Glomerular endothelial cell (primary cell): ENCODE data around the gene SLC22A1. TPM values are rescaled to one million over a fixed set of nuclear protein-coding genes. Genes with fewer than 3 reads are reported as not detected.
"Not testable (repeated sequence)": the region's sequence is repeated elsewhere in the genome, so short reads cannot be mapped to it uniquely, and the experiment has no call there.

Source experiments
- DNase-seq: peaks from one replicate; pipeline ENCODE4 v3.0.0-alpha.2; 2011; ENCODE audit warnings: low read depth, low spot score; ENCODE audit errors: extremely low read depth
- total RNA-seq: library from RNA; depleted of rRNA; stranded (reverse); fragments of >200 nt; gene quantifications from 2 replicates; pipeline ENCODE4 v1.2.3, GENCODE V29; 2015

The SLC22A1 gene
- total RNA-seq, 1 donor from 2014 or later: not detected

DNA sequence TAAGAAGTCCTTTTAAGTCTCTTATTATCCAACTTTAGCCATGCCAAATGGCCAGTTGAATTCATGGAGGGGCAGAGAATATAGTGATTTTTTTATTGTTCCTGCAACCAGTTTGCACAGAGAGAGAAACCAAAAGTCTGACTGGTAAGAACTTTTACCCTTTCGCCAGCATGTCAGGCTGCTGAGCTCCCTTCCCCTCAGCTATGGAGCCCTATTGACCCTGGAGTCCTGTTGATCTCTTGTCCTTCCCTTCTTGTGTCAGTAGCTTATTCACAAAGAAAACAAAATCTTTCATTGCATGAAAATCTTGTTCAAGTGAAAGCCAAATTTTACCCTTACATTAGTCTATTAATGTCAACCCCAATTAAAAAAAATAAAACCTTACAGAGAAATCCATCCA, 1.5 kb upstream of the SLC22A1 start:
- DNase-seq: no peak

DNA sequence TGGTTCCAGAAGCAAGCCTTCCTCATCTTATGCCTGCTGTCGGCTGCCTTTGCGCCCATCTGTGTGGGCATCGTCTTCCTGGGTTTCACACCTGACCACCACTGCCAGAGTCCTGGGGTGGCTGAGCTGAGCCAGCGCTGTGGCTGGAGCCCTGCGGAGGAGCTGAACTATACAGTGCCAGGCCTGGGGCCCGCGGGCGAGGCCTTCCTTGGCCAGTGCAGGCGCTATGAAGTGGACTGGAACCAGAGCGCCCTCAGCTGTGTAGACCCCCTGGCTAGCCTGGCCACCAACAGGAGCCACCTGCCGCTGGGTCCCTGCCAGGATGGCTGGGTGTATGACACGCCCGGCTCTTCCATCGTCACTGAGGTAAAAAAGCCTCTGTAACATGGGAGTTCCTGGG, 366 bp downstream of the SLC22A1 start:
- DNase-seq: no peak

DNA sequence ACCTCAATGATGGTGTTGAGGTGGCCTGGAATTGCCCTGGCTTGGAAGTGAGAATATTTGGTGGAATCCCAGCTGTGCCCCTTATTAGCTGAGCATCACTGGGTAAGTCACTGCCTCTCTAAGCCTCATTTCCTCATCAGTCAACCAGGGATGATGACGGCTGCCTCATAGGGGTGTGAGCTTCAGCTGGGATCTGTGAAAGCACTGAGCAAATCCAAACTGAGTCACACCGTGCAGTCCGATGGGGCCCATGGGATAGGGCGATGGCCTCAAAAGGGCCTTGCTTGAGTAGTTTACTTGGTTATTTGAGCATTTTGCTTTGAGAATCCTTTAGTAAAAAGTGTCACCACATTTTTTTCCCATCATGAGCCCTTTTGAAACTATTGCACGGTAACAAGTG, 1.1 kb downstream of the SLC22A1 start:
- DNase-seq: no peak

DNA sequence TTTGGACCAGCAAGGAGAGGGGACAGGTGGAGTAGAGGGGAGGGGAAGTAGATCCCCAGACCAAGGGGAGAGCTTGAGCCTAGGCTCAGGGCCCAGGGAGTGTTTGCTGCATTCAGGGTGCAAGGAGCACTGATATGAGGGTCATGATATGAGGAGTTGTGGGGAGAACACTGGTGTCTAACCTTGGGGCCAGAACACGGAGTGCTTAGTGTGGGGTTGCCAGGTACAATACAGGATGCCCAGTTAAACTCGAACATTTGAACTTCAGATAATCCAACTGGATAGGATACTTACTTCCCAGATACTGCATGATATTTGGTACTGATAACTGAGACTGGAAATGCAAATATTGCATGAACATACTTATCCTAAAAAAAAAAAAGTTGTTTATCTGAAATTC, 2.4 kb downstream of the SLC22A1 start:
- no peak for DNase-seq

DNA sequence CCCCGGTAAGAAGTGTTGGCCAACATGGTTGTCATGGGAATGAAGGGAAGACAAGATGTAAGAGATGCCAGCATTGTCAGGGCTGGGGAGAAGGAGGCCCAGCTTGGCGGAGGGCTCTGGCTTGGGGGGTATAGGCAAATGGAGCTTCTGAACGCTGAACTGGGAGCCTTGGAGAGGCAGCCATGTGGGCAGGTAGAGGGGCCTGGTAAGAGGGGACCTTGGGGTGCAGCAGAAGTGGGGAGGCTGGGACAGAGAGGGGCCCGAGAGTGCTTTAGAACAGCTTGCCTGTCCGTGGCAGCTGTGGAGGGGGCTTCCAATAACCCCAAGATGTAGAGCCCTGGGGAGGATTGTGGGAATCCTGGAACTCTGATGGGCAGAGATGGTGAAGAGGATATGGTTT, 3.0 kb downstream of the SLC22A1 start:
- DNase-seq: no peak

DNA sequence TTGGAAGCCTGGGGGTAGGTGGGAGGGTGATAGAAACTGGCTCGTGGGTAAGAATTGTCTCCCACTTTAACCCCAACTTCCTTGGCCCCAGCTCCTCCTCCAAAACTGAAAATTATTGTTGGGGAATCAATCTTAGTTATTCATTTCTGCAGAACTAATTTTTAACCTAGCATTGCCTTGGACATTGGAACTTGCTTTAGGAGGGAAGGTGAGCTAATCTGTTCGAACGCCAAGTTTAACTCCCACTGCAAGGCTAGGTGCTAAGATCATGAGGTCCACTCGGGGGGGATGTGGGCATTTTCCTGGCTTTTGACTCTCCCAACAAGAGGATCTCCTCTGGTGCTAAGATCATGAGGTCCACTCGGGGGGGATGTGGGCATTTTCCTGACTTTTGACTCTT, 3.5 kb downstream of the SLC22A1 start:
- not testable (repeated sequence) for DNase-seq

DNA sequence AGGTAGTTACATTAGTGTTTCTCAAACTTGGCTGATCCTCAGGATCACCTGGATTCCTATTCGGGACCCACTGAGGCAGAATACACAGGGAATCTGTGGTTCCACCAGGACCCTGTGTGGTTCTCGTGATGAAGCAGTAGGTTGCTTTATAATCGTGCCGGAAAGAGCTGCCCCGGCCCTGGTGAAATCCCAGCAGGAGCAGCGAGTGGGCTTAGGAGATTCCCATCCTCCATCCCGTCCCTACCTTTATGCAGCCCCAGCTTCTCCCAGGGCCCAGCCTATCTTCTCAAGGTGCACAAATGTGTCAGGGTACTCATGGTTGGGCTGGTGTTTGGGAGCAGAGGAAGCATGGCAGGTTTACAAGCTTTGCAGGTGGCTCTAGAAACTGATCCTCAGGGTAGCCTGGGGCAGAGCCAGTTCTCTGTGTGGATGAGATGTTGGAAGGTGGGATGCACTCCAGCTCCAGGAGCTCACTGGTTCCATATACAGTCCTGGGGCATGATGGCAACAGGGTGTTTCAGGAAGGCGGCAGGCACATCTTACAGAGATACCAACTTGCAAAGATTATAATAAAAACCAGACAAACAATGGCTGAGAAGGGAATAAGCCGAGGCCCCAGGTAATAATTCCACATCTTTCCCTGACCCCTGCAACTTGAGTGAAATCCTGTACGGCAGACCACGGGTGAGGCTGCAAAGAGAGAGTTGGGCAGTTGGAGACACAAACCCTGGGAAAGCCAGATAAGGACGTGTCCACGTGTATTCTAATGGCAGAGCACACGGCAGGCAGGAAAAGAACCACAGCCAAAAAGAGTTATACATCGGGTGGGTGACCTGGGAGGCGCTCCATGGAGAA, 5.9 kb downstream of the SLC22A1 start:
- no peak for DNase-seq

DNA sequence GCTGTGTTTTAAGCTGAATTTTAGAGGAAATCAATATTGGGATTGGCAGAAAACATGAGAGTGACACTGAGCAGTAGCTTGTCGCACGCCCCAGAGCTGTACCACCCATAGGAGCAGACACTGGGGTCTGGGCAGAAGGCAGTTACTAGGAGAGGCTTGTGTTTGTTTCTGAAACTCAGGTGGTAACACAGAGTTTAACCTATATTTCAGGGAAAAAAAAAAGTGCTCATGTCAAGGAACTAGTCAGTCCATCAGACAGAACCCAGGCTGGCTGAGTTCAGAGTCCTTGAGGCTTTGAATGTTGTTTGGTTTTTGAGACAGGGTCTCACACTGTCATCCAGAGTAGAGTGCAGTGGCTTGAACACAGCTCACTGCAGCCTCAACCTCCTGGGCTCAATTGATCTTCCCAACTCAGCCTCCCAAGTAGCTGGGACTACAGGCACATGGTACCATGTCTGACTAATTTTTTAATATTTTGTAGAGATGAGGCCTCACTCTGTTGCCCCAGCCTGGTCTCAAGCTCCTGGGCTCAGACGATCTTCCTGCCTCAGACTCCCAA, 6.6 kb downstream of the SLC22A1 start:
- no peak for DNase-seq

DNA sequence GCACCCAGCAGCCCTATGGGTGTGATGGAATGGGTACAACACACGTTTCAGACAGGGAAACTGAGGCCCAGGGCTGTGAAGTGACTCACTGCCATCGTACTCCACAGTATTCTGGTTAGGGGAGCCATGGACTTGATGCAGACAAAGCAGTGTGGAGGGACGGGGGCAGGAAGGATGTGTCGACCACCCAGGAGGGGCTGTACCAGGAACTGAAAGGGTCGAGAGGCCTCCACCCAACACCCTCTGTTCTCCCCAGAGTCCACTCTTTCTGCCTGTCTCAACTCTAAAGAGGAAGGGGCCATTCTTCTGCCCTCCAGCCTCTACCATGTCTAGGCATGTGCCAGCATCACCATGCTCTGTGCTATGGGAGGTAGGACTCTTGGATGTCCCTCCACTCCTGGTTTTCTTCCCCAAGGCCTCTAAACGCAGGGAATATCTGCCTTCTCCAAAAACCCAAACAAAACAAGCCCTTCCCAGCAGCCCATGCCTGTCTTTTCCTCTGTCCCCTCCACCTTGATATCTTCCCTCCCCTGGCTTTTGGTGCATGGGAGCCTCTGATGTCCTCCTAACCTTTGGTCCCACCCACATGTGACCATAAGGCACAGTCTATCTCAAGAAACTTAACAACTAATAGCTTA, 7.4 kb downstream of the SLC22A1 start:
- no peak for DNase-seq

DNA sequence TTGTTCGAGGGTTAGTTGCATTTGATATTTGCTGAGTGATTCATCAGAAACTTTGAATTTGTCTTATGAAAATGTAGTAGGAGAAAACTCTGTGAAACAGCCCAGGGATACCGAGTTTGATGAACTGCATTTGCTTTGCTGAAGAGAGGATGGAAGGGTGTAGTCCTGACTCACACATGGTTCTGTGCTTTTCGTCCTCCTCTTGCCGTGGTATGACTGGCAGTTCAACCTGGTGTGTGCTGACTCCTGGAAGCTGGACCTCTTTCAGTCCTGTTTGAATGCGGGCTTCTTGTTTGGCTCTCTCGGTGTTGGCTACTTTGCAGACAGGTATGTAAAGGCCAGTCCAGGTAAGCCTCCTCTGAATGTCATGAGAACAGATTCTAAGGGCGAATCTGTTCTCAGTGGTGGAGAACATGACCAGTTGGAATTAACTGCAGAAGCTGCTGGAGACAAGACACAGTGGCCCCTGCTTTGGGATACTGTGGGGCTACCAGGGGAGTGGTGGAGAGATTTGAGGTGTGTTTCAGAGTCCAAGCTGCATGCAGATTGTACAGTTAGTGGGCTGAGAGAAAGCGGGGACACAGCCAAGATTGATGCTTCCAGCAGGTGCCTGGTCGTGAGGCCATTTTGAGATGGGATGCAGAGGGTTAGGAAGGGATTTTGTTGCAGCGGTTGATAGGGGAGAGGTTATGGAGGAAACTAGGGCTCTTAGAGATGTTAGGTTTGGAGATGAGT, 8.4 kb downstream of the SLC22A1 start:
- DNase-seq: no peak

DNA sequence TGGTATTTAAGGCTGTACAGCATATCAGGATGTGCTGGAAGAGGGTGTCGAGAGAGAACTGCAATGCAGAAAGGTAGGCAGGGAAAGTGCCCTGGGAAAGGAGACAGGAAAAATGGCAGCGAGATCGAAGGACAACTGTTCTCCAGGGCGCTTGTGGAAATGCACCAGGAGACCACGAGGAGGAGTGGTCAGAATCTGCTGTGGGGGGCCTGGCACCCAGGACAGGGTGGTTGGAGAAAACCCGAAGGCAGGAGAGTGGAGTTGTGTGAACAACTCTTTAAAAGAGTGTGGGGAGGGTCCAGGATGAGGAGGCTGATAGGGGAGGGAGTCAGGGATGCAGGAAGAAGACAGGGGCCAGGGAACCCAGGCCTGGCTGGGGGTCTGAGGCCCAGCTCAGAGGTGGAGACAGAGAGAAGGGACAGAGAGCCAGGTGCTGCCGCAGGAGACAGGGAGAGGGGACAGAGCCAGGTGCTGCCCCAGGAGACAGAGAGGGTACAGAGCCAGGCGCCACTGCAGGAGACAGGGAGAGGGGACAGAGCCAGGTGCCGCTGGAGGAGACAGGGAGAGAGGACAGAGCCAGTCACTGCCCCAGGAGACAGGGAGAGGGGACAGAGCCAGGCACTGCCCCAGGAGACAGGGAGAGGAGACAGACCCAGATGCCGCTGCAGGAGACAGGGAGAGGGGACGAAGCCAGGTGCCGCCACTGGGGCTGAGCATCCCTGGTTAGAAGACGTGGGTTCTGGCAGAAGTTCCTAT, 9.3 kb downstream of the SLC22A1 start:
- DNase-seq: no peak

DNA sequence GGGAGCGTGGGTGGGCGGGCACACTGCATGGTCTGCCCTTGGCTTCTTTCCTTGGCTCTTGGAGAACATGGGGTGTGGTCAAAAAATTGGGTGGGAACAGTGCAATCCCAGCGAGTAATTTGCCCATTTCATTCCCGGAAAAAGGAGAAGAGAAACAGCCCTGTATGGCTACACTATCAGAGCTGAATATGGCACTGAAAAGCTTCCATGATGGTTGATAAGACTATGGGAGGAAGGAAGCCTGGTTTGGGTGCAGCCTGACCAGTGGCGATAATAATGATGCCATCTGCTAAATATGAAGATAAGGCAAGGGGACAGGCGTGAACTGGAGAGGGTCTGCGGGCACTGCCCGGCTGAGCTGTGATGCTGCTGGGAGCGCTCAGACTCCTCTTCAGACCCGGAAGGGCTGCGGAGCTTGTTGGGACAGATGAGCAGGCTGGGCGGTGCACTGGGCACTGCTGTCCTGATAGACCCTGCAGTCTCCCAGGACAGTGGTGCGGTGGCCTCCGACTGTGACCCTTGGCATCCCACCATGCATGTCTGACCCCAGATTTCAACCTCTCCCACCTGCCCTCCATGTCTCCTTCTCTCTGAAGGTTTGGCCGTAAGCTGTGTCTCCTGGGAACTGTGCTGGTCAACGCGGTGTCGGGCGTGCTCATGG, 10.2 kb downstream of the SLC22A1 start:
- DNase-seq: no peak

DNA sequence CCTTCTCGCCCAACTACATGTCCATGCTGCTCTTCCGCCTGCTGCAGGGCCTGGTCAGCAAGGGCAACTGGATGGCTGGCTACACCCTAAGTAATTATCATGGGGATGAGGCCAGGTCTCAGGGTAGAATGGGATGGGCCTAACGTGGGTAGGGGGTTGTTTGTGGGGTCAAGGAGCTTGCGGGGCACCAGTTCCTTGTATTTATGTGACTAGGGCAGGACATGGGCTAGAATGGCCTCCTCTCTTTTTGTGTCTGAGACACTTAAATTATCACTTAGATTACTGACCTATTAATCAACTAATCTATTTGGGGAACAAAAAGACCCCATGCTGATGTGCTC, 10.7 kb downstream of the SLC22A1 start:
- DNase-seq: no peak

DNA sequence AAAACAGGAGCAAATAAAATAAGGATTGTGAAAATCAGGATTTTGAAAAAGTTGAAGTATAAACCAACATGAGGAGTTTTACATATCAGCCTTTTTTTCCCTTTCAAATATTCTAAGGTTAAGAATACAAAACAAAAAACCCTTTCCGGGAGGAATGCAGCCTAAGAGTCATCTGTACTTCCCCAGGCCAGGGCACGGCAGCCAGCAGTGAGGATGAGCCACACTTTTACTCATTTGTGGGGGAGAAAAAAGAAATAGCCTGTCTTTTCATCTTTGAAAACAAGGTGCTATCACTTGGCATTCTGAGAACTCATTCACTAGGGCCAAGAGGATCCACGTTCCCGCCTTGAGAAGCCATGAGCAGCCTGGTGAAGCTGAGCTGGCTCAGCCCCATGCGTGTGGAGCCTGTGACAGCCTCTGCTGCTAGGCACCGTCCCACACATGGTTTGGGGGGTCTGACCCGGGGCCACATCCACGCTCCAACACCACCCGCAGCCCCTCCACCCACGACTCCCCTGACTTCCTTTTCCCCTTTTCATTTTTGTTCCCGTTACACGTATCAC, 11.2 kb downstream of the SLC22A1 start:
- DNase-seq: no peak

DNA sequence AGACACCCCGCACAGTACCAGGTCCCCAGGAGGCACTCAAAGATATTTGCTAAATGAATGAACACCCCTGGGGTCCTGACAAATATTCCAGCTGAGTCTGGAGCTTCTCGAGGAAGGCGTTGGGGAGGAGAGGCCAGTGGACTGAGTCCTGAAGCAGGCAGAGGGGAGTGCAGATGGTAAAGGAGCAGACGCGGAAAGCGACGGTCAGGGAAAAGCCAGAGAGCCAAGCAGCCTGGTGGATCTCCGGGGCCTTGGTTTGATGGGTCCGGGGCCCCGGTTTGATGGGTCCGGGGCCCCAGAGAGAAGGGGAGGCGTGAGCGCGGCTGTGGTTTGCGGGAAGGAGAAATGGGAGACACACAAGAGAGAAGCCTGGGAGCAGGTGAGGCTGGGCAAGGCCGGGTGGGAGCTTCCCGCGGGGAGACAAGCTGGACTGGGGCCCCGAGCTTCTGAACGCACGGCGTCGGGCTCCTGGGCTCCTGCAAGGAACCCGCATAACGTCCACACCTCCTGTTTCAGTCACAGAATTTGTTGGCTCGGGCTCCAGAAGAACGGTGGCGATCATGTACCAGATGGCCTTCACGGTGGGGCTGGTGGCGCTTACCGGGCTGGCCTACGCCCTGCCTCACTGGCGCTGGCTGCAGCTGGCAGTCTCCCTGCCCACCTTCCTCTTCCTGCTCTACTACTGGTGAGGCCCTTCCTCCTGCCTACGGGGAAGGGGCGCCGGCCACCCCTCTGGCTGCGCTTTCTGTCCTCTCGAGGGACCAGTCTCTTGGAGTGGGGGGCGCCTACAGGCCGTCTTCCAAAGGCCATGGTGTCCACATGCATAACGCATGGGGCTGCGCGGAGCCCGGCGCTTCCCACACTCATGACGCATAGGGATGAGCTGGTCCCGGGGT, 12.1 kb downstream of the SLC22A1 start:
- DNase-seq: no peak

DNA sequence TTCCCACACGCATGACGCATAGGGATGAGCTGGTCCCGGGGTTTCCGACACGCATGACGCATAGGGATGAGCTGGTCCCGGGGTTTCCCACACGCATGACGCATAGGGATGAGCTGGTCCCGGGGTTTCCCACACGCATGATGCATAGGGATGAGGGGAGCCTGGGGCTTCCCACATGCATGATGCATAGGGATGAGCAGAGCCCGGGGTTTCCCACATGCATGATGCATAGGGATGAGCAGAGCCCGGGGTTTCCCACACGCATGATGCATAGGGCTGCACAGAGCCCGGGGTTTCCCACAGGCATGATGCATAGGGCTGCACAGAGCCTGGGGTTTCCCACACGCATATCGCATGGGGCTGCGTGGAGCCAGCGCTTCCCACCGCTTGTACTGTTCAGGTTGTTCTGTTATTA, 12.7 kb downstream of the SLC22A1 start:
- DNase-seq: not testable (repeated sequence)

DNA sequence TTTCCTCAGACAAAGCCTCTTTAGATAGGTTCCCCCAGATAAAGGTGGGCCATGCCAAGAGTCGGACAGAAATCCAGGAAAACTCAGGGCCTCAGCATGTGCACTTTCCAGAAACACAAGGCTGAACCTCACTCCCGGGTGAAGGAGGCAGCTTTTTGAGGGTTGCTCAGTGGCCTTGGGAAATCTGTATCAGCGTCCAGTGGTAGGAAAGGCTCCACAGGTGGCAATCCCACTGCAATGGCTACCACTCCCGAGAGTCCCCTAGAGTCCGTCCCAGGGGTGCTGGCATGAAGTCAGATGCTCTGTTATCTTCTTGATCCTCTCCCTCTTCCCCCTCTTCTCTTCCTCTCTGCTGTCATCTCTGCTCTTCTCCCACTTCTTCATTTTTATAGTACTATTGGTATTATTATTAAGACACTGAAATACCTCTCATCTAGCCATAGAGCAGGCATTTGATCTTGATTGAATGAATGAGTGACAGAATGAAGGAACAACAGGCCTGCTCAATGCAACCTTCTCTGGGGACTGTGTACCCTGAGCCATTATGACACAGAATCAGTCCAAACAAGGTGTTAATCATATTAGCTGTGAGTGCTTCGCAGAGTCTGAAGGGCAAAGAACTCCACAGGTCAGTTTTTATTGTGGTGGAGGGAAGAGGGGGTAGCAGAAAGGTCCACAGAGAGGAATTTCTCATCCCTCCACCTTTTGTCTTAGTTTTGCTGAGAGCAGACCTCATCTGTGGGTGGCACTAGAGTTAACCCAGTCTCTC, 13.3 kb downstream of the SLC22A1 start:
- no peak for DNase-seq
